Thyroid gland (tissue), 4 donors: ENCODE data around the gene LEMD3. TPM values are rescaled to one million over a fixed set of nuclear protein-coding genes. Genes with fewer than 3 reads are reported as not detected.

ENCODE experiments used
- DNase-seq, 2 donors: peaks; one replicate each; pipeline ENCODE4 v3.0.0-alpha.2; 2019
- H3K27ac ChIP-seq, 3 donors: fragments of 200-600 bp; sonication (generic); 1 replicate in 2 of 3; 2 replicates in 1 of 3; pipeline ENCODE4 v1.5.1; 2016 to 2019; ENCODE audit warnings: mild to moderate bottlenecking in 1 of 3, moderate library complexity in 1 of 3
- H3K27me3 ChIP-seq: fragments of 200-600 bp; sonication (generic); one replicate; pipeline ENCODE4 v1.5.1; 2019
- H3K36me3 ChIP-seq, 2 donors: fragments of 200-600 bp; sonication (generic); one replicate each; pipeline ENCODE4 v1.5.1; 2016 to 2019
- H3K4me1 ChIP-seq, 2 donors: fragments of 200-600 bp; sonication (generic); one replicate each; pipeline ENCODE4 v1.5.1; 2017 to 2019
- H3K4me3 ChIP-seq, 3 donors: fragments of 200-600 bp; sonication (generic); replicated peaks in 1 of 3; 1 replicate in 2 of 3; 2 replicates in 1 of 3; pipeline ENCODE4 v1.5.1; 2016; ENCODE audit warnings: mild to moderate bottlenecking in 1 of 3
- H3K9me3 ChIP-seq: fragments of 200-600 bp; sonication (generic); one replicate; pipeline ENCODE4 v1.5.1; 2017
- CTCF ChIP-seq, 6 experiments: fragments of 200-600 bp in 3 of 6; fragments of 450-650 bp in 3 of 6; sonication (generic) in 3 of 6; IDR thresholded peaks; one replicate each; pipeline ENCODE4 v1.5.1; 2016 to 2019; ENCODE audit warnings: antibody characterized with exemption in 6 of 6, mild to moderate bottlenecking in 2 of 6, inconsistent platforms in 1 of 6, moderate library complexity in 1 of 6
- POLR2A ChIP-seq, 2 donors: fragments of 450-650 bp; IDR thresholded peaks; one replicate each; pipeline ENCODE4 v1.6.1; 2017; ENCODE audit warnings: antibody characterized with exemption in 2 of 2, mild to moderate bottlenecking in 2 of 2, moderate library complexity in 1 of 2
- WGBS, 2 donors: methylation state at CpG; one replicate each; pipeline ENCODE4 v1.1.5; 2017; 5-methylcytosine and 5-hydroxymethylcytosine counted together
- intact Hi-C: fragments of 100-400 bp; cut with DNase I; formaldehyde crosslinking; loops from one replicate; pipeline ENCODE4 v1.15.1; 2023
- total RNA-seq, 4 donors: library from RNA; depleted of rRNA; stranded (reverse); fragments of >200 nt; gene quantifications; one replicate each; pipeline ENCODE4 v1.2.3, GENCODE V29; 2016

Gene LEMD3
- total RNA-seq, 4 donors from 2014 or later: 45.4 to 64.0 (median 49.3) TPM

- 94 to 97% methylated on average over 2 of the region's 2 CpGs for WGBS, 2 donors
- TF ChIP-seq POLR2A (IDR thresholded peaks at IDR 0.05): no peak
- H3K4me3 ChIP-seq: no peak overlapping the region
- no peaks in the 10 kb centered on the region for H3K4me1 ChIP-seq
- no peak for DNase-seq
- peaks cover 4 to 12% of the 10 kb centered on the region in 2 donors for H3K36me3 ChIP-seq
- intact Hi-C loops: no loop called here
- no peaks in the 10 kb centered on the region for H3K27me3 ChIP-seq
- no peaks in the 10 kb centered on the region for H3K9me3 ChIP-seq
- no peak overlapping the region for H3K27ac ChIP-seq
Observed at GRCh38 chr12:65248656-65249633, 79.6 kb downstream of the LEMD3 start.

- DNase-seq: no peak
- Histone ChIP-seq H3K4me3 (no peak overlapping the region), H3K27ac (no peak overlapping the region), H3K36me3 (no peaks in the 10 kb centered on the region), H3K27me3 (no peaks in the 10 kb centered on the region), H3K9me3 (no peaks in the 10 kb centered on the region), H3K4me1 (no peaks in the 10 kb centered on the region)
- intact Hi-C loops: no loop called here
- 70 to 72% methylated on average over 1 of the region's 1 CpG for WGBS, 2 donors
- TF ChIP-seq POLR2A (IDR thresholded peaks at IDR 0.05): no peak
- no peak for TF ChIP-seq CTCF (IDR thresholded peaks at IDR 0.05)
Observed at GRCh38 chr12:65252515-65252914, 83.1 kb downstream of the LEMD3 start.

DNA sequence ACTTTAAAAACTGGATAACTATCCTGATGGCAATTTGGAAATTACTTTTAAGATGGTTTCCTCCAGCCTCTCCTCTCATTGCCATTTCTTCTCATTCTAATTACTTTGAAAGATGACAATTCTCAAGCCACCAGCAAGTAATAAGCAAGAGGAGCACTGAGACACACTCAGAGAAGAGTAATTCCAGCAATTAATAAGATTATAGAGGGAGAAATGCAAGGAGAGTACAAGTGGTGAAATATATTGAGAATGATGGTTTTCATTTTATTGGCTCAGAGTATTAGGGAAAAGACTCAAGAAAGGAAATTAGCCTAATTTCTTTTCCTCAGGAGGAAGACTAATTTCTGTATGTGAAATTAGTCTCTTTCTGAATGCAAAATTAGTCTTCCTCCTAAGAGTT is 88.6 kb downstream of the LEMD3 start:
- TF ChIP-seq CTCF (IDR thresholded peaks at IDR 0.05) (no peak), POLR2A (IDR thresholded peaks at IDR 0.05) (no peak)
- DNase-seq: no peak
- H3K27ac ChIP-seq: no peak overlapping the region
- intact Hi-C loops: no loop called here
- no peaks in the 10 kb centered on the region for H3K9me3 ChIP-seq
- H3K4me3 ChIP-seq: no peak overlapping the region
- no peaks in the 10 kb centered on the region for H3K36me3 ChIP-seq
- no peaks in the 10 kb centered on the region for H3K27me3 ChIP-seq
- H3K4me1 ChIP-seq: no peaks in the 10 kb centered on the region

- Histone ChIP-seq H3K9me3 (no peaks in the 10 kb centered on the region), H3K4me1 (no peaks in the 10 kb centered on the region), H3K4me3 (no peak overlapping the region), H3K27ac (no peak overlapping the region), H3K36me3 (no peaks in the 10 kb centered on the region), H3K27me3 (no peaks in the 10 kb centered on the region)
- no peak for DNase-seq
- no peak for TF ChIP-seq CTCF (IDR thresholded peaks at IDR 0.05)
- TF ChIP-seq POLR2A (IDR thresholded peaks at IDR 0.05): no peak
- intact Hi-C loops: no loop called here
Observed at GRCh38 chr12:65259501-65259900, 90.1 kb downstream of the LEMD3 start.

- WGBS, 2 donors: 88 to 91% methylated on average over 4 of the region's 4 CpGs
- intact Hi-C loops: no loop called here
- no peak overlapping the region for H3K27ac ChIP-seq
- no peaks in the 10 kb centered on the region for H3K36me3 ChIP-seq
- H3K9me3 ChIP-seq: no peaks in the 10 kb centered on the region
- H3K4me3 ChIP-seq: no peak overlapping the region
- no peak for DNase-seq
- peaks cover 0 to 8% of the 10 kb centered on the region in 2 donors for H3K4me1 ChIP-seq
- no peaks in the 10 kb centered on the region for H3K27me3 ChIP-seq
- no peak for TF ChIP-seq CTCF (IDR thresholded peaks at IDR 0.05)
- no peak for TF ChIP-seq POLR2A (IDR thresholded peaks at IDR 0.05)
Observed at GRCh38 chr12:65263777-65264176, 94.4 kb downstream of the LEMD3 start.
